Measurements from ENCODE around the gene ATP8A2. TPM values are rescaled to one million over a fixed set of nuclear protein-coding genes. Genes with fewer than 3 reads are reported as not detected.

The ATP8A2 gene
- total and polyA plus RNA-seq, 4 donors: 0.01 to 0.08 (median 0.05) TPM; not detected in 1

- no peak for TF ChIP-seq JUND (IDR thresholded peaks at IDR 0.05)
These were observed 6.0 kb upstream of the ATP8A2 start (continued) for GRCh38 chr13:25365720-25366235.

DNA sequence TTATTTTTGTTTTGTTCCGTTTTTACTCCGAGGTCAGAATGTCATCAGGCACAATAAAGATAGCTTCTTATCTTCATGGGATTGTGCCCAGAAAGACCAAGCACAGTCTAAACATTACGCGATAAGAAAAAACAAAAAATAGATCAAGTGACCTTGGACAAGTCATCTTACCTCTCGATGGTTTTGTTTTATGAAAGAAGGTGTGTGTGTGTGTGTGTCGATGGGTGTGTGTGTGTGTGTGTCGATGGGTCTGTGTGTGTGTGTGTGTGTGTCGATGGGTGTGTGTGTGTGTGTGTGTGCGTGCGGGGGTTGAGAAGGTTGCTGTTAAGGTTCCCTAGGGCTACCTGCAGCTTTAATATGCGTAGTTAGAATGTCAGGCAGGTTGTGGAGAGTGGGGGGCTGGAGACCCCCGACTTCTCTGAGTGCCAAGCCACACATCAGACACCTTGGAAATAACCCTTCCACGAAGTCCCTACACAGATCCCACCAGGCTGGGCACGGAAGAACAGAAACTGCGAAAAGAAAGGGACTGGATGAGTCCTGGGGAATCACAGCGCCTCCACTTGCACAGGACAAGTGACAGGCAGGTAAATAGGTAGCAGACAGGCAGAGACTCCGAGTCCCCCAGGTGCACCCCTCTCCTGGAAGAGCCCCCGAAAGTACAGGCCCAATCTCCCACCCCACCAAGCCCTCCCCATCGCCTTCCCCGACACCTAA is 458 bp upstream of the ATP8A2 start:
- H3K4me3 ChIP-seq (ENCODE audit: low read depth in 1 of 3, low read length in 3 of 3): peak overlapping the region in 1 of 3 donors; percentile 39
- 36% methylated on average over 19 of the region's 20 CpGs for WGBS
- H3K27me3 ChIP-seq (ENCODE audit: control insufficient read depth in 4 of 4, insufficient read depth in 4 of 4, low read length in 3 of 4): peaks cover 0 to 22% (median 14%) of the 10 kb centered on the region in 4 donors
- no peaks in the 10 kb centered on the region for H3K9me3 ChIP-seq (ENCODE audit: control insufficient read depth in 4 of 4, low read length in 3 of 4)
- H3K36me3 ChIP-seq (ENCODE audit: control insufficient read depth in 4 of 4, insufficient read depth in 3 of 4, low read depth in 1 of 4, low read length in 3 of 4): no peaks in the 10 kb centered on the region
- no peak overlapping the region for H3K27ac ChIP-seq (ENCODE audit: low read depth in 1 of 2, low read length in 2 of 2)
- H3K9ac ChIP-seq (ENCODE audit: low read depth in 1 of 2, low read length in 2 of 2): no peak overlapping the region
- H3K4me1 ChIP-seq (ENCODE audit: control insufficient read depth in 4 of 4, insufficient read depth in 4 of 4, low read length in 3 of 4): peaks cover 4 to 12% (median 6%) of the 10 kb centered on the region in 4 donors
- TF ChIP-seq FOXA1 (IDR thresholded peaks at IDR 0.05) (no peak), RXRA (IDR thresholded peaks at IDR 0.05) (no peak), YY1 (IDR thresholded peaks at IDR 0.05) (no peak), REST (IDR thresholded peaks at IDR 0.05) (no peak), MAX (IDR thresholded peaks at IDR 0.05) (no peak), GABPA (IDR thresholded peaks at IDR 0.05 in 1 of 2, conservative IDR thresholded peaks at IDR 0.05 in 1 of 2) (no peak), TAF1 (conservative IDR thresholded peaks at IDR 0.05) (no peak), HNF4G (IDR thresholded peaks at IDR 0.05) (no peak), FOXA2 (IDR thresholded peaks at IDR 0.05) (no peak), HNF4A (conservative IDR thresholded peaks at IDR 0.05) (no peak), SP1 (IDR thresholded peaks at IDR 0.05) (no peak), NR2F2 (IDR thresholded peaks at IDR 0.05) (no peak), JUND (IDR thresholded peaks at IDR 0.05) (no peak), ZBTB33 (IDR thresholded peaks at IDR 0.05) (no peak), RAD21 (IDR thresholded peaks at IDR 0.05) (no peak)
- TF ChIP-seq, protein P1, sequence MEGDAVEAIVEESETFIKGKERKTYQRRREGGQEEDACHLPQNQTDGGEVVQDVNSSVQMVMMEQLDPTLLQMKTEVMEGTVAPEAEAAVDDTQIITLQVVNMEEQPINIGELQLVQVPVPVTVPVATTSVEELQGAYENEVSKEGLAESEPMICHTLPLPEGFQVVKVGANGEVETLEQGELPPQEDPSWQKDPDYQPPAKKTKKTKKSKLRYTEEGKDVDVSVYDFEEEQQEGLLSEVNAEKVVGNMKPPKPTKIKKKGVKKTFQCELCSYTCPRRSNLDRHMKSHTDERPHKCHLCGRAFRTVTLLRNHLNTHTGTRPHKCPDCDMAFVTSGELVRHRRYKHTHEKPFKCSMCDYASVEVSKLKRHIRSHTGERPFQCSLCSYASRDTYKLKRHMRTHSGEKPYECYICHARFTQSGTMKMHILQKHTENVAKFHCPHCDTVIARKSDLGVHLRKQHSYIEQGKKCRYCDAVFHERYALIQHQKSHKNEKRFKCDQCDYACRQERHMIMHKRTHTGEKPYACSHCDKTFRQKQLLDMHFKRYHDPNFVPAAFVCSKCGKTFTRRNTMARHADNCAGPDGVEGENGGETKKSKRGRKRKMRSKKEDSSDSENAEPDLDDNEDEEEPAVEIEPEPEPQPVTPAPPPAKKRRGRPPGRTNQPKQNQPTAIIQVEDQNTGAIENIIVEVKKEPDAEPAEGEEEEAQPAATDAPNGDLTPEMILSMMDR (IDR thresholded peaks at IDR 0.05; ENCODE audit: low read depth, low read length, missing input control): no peak
- TF ChIP-seq, protein P2, sequence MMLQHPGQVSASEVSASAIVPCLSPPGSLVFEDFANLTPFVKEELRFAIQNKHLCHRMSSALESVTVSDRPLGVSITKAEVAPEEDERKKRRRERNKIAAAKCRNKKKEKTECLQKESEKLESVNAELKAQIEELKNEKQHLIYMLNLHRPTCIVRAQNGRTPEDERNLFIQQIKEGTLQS (IDR thresholded peaks at IDR 0.05): no peak
- DNase-seq (ENCODE audit: low spot score): no peak

Data from liver (tissue), 9 donors.